NAMALWA (cell line): ENCODE data around the gene IBTK.
A peak's percentile ranks its signal among the peaks of the same experiment; 100 is the strongest.
"Not testable (repeated sequence)": the region's sequence is repeated elsewhere in the genome, so short reads cannot be mapped to it uniquely, and the experiment has no call there.

Source experiments
- DNase-seq: peaks from one replicate; pipeline ENCODE4 v3.0.0-alpha.2; 2015; ENCODE audit warnings: low spot score

Gene IBTK

GRCh38 chr6:82178759-82179112, 68.8 kb downstream of the IBTK start:
- DNase-seq = no peak

GRCh38 chr6:82178077-82178758, 69.3 kb downstream of the IBTK start:
- DNase-seq = peak; percentile 18

DNA sequence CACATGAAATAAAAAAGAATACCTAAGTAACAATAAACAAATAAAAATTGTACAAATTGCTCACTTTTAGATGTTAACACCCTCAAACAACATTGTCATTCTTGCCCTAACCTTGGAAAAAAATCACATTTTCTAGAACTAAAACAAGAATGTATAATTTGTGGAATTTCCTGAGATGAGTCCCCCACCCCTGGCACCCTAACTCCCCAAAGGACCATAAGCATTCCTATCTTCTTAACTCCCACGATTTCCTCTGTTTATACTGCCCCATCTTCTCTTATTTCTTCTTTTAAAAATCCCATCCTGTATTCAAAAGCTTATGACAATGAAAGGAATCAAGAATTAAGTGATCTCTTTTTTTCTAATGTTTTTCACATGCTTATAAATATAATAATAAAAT, 70.9 kb downstream of the IBTK start:
- DNase-seq = no peak

DNA sequence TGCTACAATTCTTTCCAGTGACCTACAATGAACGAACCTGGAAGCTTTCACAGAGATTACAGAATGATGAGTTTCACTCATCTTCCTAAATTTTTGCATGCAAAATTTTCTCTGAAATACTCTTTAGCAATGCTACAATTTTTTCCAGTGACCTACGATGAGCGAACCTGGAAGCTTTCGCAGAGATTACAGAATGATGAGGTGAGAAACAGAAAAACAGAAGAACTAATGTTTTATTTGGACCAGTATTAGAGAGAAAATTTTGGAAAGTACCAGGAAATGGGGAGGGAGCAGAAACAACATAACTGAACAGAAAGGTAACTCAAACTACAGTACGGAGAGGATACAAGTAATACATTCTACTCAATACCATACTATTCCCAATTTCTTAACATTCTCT, 75.0 kb downstream of the IBTK start:
- no peak for DNase-seq

DNA sequence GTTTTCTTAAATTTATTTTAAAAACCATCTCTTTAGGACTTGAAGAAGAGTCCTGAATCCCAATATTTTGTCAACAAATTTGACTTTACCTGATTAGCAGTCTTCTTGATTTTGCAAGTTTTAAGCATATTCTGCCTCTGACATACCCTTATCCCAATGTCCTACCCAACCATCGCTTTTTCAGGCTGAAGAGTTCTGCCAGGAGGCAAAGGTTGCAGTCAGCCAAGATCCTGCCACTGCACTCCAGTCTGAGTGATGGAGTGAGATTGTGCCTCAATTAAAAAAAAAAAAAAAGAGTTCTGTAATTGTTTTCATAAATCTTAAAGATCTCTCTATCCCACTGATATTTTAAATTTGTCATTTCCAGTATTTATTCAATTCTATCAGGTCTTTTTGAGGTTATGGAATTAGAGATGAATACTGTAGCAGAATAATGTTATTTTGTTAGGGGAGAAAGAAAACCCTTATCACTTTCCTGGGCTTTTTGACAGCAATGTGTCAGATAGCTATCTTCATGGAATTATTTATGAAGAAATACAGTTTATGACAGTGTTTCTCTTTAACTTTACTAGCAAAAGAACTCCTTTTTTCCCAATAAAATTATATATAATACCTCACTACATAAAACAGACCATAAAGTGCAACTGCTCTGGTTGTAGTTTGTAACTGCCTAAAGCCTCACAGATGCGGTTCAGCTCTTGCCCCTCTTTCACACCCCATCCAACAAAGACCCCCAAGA, 78.2 kb downstream of the IBTK start:
- DNase-seq = no peak

- no peak for DNase-seq
Measured at GRCh38 chr6:82166493-82166892, 81.1 kb downstream of the IBTK start.

DNA sequence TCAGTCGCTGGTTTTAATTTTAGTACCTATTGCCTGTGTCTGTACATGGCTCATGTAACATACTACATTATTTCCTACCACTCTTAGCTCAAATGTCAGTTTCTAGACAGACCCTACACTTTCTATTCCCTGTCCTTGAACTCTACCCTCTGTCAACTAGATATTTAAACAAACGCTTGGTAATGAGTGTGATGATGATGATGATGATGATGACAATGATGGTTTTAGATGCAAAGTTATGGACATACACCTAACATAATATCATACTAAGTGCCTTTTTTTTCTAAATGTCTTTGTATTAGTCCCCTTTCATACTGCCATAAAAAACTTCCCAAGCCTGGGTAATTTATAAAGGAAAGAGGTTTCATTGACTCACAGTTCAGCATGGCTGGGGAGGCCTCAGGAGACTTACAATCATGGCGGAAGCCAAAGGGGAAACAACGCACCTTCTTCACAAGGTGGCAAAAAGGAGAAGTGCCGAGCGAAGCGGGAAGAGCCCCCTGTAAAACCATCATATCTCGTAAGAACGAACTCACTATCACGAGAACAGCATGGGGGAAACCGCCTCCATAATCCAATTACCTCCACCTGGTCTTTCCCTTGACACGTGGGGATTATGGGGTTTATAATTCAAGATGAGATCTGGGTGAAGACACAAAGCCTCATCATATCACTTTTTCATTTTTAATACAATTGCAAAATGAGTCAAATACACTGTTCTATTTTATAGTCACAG, 87.1 kb downstream of the IBTK start:
- no peak for DNase-seq

DNA sequence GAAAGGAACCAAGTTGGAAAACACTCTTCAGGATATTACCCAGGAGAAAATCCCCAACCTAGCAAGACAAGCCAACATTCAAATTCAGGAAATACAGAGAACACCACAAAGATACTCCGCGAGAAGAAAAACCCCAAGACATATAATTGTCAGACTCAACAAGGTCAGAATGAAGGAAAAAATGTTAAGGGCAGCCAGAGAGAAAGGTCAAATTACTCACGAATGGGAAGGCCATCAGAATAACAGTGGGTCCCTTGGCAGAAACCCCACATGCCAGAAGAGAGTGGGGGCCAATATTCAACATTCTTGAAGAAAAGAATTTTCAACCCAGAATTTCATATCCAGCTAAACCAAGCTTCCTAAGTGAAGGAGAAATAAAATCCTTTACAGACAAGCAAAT, 94.8 kb downstream of the IBTK start:
- DNase-seq = not testable (repeated sequence)

DNA sequence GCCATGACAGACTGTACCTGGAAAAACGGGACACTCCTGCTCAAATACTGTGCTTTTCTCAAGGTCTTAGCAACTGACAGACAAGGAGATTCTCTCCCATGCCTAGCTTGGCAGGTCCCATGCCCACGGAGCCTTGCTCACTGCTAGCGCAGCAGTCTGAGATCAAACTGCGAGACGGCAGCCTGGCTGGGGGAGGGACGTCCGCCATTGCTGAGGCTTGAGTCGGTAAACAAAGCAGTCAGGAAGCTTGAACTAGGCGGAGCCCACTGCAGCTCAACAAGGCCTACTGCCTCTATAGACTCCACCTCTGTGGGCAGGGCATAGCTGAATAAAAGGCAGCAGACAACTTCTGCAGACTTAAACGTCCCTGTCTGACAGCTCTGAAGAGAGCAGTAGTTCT, 96.4 kb downstream of the IBTK start:
- not testable (repeated sequence) for DNase-seq

DNA sequence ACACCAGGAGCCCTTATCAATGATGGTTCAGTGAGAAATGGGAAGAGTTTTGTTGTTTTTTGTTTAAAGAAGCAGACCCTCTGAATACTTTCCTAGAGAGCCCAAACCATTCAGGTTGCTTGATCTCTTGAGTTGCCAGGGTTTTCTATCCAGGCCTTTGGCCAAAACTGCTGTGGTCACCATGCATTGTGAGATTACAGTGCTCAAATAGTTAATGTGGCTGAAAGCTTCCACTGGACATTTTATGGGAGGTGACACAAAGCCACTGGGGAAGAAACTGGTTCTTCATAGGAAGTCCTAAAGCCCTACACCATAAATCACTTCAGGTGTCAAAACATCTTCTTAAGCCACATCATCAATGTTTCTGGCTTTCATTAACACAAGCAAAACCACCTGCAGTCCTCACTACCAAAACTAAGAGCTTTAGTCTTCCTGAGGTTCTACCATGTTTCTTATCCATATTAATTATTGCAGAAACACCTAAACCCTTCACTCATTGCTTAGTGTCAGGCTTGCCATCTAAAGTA, 101.6 kb downstream of the IBTK start:
- DNase-seq = no peak

DNA sequence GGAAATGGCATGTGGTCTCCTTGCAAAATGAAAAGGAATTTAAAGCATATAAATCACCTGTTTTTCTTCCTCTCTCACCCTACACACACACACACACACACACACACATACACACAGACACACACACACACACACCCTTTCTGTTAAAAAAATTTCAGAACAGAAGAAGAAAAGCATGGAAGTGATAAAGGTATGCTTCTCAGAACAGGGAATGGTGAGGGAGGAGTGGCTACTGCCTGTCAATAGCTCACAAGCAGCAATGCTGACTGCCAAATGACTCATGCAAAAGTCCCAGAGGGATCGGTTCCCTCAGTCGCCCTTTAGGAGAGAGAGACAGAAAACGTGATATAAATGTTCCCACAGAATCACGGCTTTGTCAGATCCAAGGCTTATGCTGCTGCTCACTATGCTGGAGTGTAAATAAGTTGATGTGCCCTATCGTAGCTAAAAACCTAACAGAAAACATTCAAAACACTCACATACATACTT, 102.6 kb downstream of the IBTK start:
- no peak for DNase-seq

DNA sequence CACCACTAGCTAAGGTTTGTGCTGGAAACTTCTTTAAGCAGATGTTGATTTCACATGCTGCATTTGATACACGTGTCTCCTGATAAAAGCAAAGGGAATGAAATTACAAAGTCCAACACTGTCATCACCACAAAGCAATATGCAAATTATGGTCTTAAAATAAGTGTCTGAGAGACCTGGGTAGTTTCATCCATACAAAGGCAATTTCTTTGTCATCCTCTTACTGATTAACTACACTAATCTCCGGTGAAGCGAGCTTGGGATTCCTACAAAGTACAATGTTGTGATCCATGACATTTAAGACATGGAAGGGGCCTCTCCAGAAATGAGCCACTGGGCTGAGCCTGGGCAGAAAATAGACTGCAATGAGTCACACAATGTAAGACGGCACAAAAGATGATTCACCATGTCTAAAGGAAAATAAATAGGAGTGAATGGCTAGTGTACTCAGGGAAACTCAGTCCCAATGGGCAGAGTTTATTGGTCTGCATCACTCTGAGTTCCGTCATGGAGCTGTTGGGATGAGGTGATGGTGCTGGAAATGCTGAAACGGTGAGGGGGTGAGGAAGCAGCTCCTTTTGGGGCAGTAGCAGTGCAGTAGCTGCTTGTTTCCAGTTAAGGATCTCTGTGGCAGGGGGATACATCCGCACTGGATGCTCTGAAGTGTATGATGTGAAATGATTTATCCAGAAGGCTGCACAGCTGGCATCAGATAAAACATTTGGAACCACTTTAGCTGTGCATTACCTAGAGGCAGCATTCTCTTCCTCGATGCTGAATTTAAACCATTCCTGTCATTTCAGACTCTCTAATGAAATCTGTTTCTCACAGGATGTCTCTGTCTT, 103.3 kb downstream of the IBTK start:
- DNase-seq = no peak

DNA sequence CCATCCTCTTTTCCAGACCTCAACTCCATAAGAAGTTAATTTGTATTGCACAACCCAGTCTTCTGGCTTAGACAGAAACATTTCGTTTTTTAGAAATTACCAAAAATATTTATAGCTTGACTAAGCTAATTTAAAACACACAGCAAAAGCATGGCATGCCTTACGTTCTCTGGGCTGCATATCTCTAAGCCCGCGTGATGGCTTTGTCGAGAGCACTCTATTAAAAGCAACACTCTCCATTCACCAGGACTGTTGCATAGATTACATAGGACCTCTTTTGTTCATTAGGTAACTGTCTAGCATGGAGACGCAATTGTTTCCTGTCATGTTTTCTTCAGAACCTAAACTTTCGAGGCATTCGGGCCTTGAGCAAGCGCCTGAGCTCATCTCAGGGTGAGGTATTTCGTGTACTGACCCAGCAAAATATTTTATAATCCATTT, 104.5 kb downstream of the IBTK start:
- DNase-seq = no peak

DNA sequence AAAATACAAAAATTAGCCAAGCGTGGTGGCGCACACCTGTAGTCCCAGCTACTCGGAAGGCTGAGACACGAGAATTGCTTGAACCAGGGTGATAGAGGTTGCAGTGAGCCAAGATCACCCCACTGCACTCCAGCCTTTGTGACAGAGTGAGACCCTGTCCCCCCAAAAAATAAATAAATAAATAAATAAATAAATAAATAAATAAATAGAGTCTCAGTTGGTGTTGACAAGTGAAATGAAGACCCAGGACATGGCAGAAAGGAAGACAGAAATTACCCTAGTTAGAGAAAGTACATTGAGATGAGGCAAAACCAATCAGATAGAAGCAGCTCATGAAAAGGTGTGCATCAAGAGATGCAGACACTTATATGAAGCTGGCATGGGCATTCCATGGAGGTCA, 105.0 kb downstream of the IBTK start:
- DNase-seq = no peak

DNA sequence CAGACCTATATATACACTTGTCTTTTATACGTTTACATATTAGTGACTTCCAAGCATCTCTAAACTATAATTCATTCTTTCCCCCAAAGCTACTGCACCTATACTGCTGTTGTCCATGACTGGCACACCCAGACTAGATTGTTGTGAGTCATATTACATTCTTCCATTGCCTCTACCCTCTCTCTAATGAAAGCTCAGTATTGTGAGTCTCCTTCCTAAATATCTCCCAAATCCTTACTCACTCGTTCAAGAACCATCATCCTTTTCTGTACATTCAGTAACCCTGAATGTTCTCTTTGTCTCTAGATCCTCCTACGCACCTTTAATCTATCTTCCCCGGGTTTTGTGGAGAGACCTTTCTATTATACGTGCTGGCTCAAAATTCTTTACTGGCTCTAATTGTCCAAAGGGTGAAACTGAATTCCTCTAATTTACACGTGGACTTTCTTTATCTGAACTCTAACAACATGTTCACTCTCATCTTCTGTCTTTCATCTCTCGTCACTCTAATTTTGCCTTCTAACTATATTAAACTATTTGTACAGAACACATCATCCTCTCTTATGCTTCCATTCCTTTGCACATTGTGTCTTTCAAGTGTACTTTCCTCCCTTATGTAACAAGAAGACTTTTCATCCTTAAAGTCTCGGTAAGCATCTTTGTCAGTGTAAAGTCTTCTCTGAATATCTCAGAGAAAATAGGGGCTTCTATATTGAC, 109.3 kb downstream of the IBTK start:
- DNase-seq = no peak

GRCh38 chr6:82131441-82131840, 116.1 kb downstream of the IBTK start:
- no peak for DNase-seq

DNA sequence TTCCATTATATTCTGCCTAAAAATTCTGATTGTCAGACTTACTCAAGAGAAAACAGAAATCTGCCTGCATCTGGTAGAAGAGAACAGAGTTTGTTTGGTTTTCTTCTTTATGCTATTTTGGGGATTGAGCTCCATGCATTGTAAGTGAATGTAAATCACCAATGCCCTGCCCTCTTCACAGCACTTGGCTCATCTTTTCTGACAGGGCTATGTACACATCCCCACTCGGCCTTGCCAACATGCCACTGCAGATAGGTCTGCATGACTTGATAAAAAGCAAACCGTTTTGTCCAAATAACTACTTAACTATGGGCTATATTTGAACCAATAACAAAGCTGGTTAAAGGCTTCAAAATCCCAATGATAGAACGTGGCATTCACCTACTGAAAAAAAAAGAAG, 117.7 kb downstream of the IBTK start:
- DNase-seq = no peak

DNA sequence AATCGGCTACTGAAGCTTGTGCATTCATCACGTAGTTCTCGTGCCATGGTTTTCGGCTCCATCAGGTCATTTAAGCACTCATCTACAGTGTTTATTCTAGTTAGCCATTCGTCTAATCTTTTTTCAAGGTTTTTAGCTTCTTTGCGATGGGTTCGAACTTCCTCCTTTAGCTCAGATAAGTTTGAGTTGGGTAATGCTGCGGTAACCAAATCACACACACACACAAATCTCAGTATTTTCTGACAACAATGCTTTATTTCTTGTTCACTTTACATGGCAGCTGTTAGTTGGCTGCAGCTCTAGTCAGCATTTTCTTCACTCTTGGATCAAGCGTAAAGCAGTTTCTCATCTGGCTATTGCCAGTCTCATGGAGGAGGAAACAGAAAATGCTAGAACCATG, 118.6 kb downstream of the IBTK start:
- not testable (repeated sequence) for DNase-seq

DNA sequence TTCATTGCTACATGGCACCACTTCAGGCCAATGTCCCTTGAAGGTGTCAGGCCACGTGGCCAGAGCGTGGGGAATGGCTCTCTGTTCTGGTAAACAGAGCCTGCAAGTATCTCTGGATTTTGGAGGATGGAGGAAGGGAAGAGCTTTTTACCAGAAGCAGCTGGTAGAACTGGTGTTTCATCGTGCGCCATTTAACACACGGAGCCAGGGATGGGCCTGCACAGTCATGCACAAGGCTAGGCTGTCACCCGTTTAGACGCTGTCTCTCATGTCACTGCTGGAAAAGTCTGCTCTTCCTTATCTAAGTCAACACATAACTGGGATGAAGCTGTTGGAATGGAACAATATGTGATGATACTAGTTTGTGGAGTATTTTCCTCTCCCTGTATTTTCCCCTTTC, 123.9 kb downstream of the IBTK start:
- DNase-seq = no peak
